Prostate gland (tissue), 2 donors: Measurements from ENCODE around the gene SPTLC1. TPM values are rescaled to one million over a fixed set of nuclear protein-coding genes. Genes with fewer than 3 reads are reported as not detected.

Experiments used
- DNase-seq: peaks from one replicate; pipeline ENCODE4 v3.0.0-alpha.2; 2019; ENCODE audit warnings: low spot score
- H3K27ac ChIP-seq, 2 donors: fragments of 200-600 bp; sonication (generic); 2 replicates each; pipeline ENCODE4 v1.5.1; 2017 to 2019
- H3K27me3 ChIP-seq: fragments of 200-600 bp; sonication (generic); replicated peaks from 2 replicates; pipeline ENCODE4 v1.5.1; 2019; ENCODE audit not compliant: insufficient read depth
- H3K36me3 ChIP-seq, 2 donors: fragments of 200-600 bp; sonication (generic); 1 replicate in 1 of 2; 2 replicates in 1 of 2; pipeline versions ENCODE4 v1.5.1 to v1.8.1; 2017 to 2019
- H3K4me1 ChIP-seq: fragments of 200-600 bp; sonication (generic); replicated peaks from 2 replicates; pipeline ENCODE4 v1.5.1; 2019
- H3K4me3 ChIP-seq, 2 donors: fragments of 200-600 bp; sonication (generic); 2 replicates each; pipeline ENCODE4 v1.5.1; 2017 to 2019
- H3K9me3 ChIP-seq: fragments of 200-600 bp; sonication (generic); 2 replicates; pipeline ENCODE4 v1.5.1; 2017
- CTCF ChIP-seq, 4 experiments: fragments of 200-600 bp in 2 of 4; fragments of 450-650 bp in 2 of 4; sonication (generic) in 2 of 4; IDR thresholded peaks; 1 replicate in 3 of 4; 2 replicates in 1 of 4; pipeline ENCODE4 v1.5.1; 2016 to 2019; ENCODE audit warnings: antibody characterized with exemption in 4 of 4, mild to moderate bottlenecking in 2 of 4, moderate library complexity in 2 of 4
- POLR2A ChIP-seq: fragments of 450-650 bp; IDR thresholded peaks from one replicate; pipeline ENCODE4 v1.6.1; 2016; ENCODE audit warnings: antibody characterized with exemption, mild to moderate bottlenecking
- POLR2AphosphoS5 ChIP-seq: sonication (generic); formaldehyde crosslinking; IDR thresholded peaks from one replicate; pipeline ENCODE4 v1.6.1; 2017; ENCODE audit warnings: antibody characterized with exemption
- WGBS: methylation state at CpG from one replicate; pipeline ENCODE4 v1.1.5; 2018; 5-methylcytosine and 5-hydroxymethylcytosine counted together
- intact Hi-C: fragments of 100-400 bp; cut with DNase I; formaldehyde crosslinking; loops from one replicate; pipeline ENCODE4 v1.14.2; 2022
- total RNA-seq, 2 donors: library from RNA; depleted of rRNA; stranded (reverse); fragments of >200 nt; gene quantifications; one replicate each; pipeline ENCODE4 v1.1.0, GENCODE V29; 2016

The SPTLC1 gene
- total RNA-seq, 2 donors from 2014 or later, result 69.5 to 87.2 TPM

- Histone ChIP-seq H3K4me3 (no peak overlapping the region), H3K27ac (no peak overlapping the region), H3K27me3 (no peaks in the 10 kb centered on the region), H3K4me1 (no peaks in the 10 kb centered on the region), H3K9me3 (no peaks in the 10 kb centered on the region), H3K36me3 (no peaks in the 10 kb centered on the region)
- DNase-seq, result no peak
- intact Hi-C loops, result no loop called here
- TF ChIP-seq POLR2A, result no peak
- no peak for TF ChIP-seq CTCF (IDR thresholded peaks at IDR 0.05)
- TF ChIP-seq POLR2AphosphoS5, result no peak
- 45% methylated on average over 1 of the region's 1 CpG for WGBS
Observed at GRCh38 chr9:92077888-92078287, 37.3 kb downstream of the SPTLC1 start.

GRCh38 chr9:92071634-92072033 lies 43.6 kb downstream of the SPTLC1 start:
- Histone ChIP-seq H3K4me1 (no peaks in the 10 kb centered on the region), H3K27me3 (no peaks in the 10 kb centered on the region), H3K9me3 (no peaks in the 10 kb centered on the region), H3K4me3 (no peak overlapping the region), H3K27ac (no peak overlapping the region), H3K36me3 (no peaks in the 10 kb centered on the region)
- DNase-seq, result no peak
- intact Hi-C loops, result no loop called here
- TF ChIP-seq POLR2AphosphoS5 (no peak), POLR2A (no peak), CTCF (IDR thresholded peaks at IDR 0.05) (no peak)
- 93% methylated on average over 4 of the region's 4 CpGs for WGBS

GRCh38 chr9:92066168-92066567 lies 49.0 kb downstream of the SPTLC1 start:
- no peak overlapping the region for H3K4me3 ChIP-seq
- TF ChIP-seq POLR2AphosphoS5 (no peak), CTCF (IDR thresholded peaks at IDR 0.05) (no peak), POLR2A (no peak)
- 80% methylated on average over 5 of the region's 5 CpGs for WGBS
- peaks cover 4% of the 10 kb centered on the region for H3K4me1 ChIP-seq
- H3K9me3 ChIP-seq, result no peaks in the 10 kb centered on the region
- no peak overlapping the region for H3K27ac ChIP-seq
- intact Hi-C loops, result no loop called here
- H3K27me3 ChIP-seq, result no peaks in the 10 kb centered on the region
- DNase-seq, result no peak
- peaks cover 0 to 4% of the 10 kb centered on the region in 2 donors for H3K36me3 ChIP-seq

GRCh38 chr9:92064711-92065110 lies 50.5 kb downstream of the SPTLC1 start:
- WGBS, result 90% methylated on average over 3 of the region's 3 CpGs
- no peaks in the 10 kb centered on the region for H3K27me3 ChIP-seq
- peaks cover 0 to 4% of the 10 kb centered on the region in 2 donors for H3K36me3 ChIP-seq
- DNase-seq, result no peak
- no peak overlapping the region for H3K4me3 ChIP-seq
- no peak overlapping the region for H3K27ac ChIP-seq
- no peaks in the 10 kb centered on the region for H3K9me3 ChIP-seq
- intact Hi-C loops, result no loop called here
- TF ChIP-seq POLR2A, result no peak
- TF ChIP-seq CTCF (IDR thresholded peaks at IDR 0.05), result no peak
- peaks cover 4% of the 10 kb centered on the region for H3K4me1 ChIP-seq

- peaks cover 0 to 2% of the 10 kb centered on the region in 2 donors for H3K36me3 ChIP-seq
- peaks cover 4% of the 10 kb centered on the region for H3K4me1 ChIP-seq
- H3K27me3 ChIP-seq, result no peaks in the 10 kb centered on the region
- H3K4me3 ChIP-seq, result no peak overlapping the region
- H3K9me3 ChIP-seq, result no peaks in the 10 kb centered on the region
- intact Hi-C loops, result no loop called here
- no peak for DNase-seq
- H3K27ac ChIP-seq, result no peak overlapping the region
- 98% methylated on average over 2 of the region's 2 CpGs for WGBS
- TF ChIP-seq CTCF (IDR thresholded peaks at IDR 0.05), result no peak
Observed at GRCh38 chr9:92061184-92061583, 54.0 kb downstream of the SPTLC1 start.
